ENCODE data around the gene PROX2. TPM values are rescaled to one million over a fixed set of nuclear protein-coding genes. Genes with fewer than 3 reads are reported as not detected.

Gene PROX2
- total RNA-seq, 1 experiment from 2014 or later: not detected

DNA sequence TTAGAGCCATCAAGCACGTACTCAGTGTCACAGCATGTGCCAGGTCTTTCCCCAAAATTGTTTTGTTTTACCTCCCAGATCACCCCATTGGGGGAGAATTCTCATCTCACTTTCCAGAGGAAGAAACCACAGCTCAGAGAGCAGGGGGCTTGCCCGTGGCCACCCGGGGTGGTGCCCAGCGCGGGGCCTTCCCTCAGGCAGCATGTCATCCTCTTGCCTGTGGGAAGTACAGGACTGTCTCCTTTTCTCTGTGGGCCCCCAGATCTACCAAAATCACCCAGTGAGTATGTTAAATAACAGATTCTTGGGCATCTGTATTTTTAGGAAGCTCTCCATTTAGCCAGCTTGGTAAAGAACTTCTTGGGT, 41.2 kb upstream of the PROX2 start:
- no peaks in the 10 kb centered on the region for H3F3A ChIP-seq (ENCODE audit: low read length, unreplicated experiment)
- no peaks in the 10 kb centered on the region for H4K20me1 ChIP-seq (ENCODE audit: low read length)
- H3K27ac ChIP-seq (ENCODE audit: low read length): no peak overlapping the region
- no peak overlapping the region for H2AFZ ChIP-seq (ENCODE audit: low read length)
- no peaks in the 10 kb centered on the region for H3K27me3 ChIP-seq (ENCODE audit: low read length)
- no peak for ATAC-seq
- H3K9ac ChIP-seq (ENCODE audit: low read length): no peak overlapping the region
- ChIA-PET CTCF (interaction anchor here (0.5 kb wide), 1 partner anchor 55 kb away, joined by 4 read pairs; no protein-coding TSS in a partner anchor), POLR2A (ENCODE audit: unreplicated experiment) (no interaction called here)
- H3K4me2 ChIP-seq (ENCODE audit: low read length): no peak overlapping the region
- no peaks in the 10 kb centered on the region for H3K79me2 ChIP-seq (ENCODE audit: low read length)
- no TSS peak for BruUV-seq (replicated peaks)
- H3K4me1 ChIP-seq (ENCODE audit: insufficient read depth, low read length): peaks cover 11% of the 10 kb centered on the region; the same call in 1 of the 2 replicates
- H3K9me3 ChIP-seq (ENCODE audit: low read length): no peaks in the 10 kb centered on the region
- no peak for DNase-seq
- intact Hi-C loops (cut with micrococcal nuclease): no loop called here
- H3K36me3 ChIP-seq (ENCODE audit: low read depth, low read length): no peaks in the 10 kb centered on the region
- H3K4me3 ChIP-seq (ENCODE audit: low read length): no peak overlapping the region
- no peak for TF ChIP-seq EZH2phosphoT487 (IDR thresholded peaks at IDR 0.05; ENCODE audit: borderline replicate concordance, low read length)
- TF ChIP-seq, protein P1, sequence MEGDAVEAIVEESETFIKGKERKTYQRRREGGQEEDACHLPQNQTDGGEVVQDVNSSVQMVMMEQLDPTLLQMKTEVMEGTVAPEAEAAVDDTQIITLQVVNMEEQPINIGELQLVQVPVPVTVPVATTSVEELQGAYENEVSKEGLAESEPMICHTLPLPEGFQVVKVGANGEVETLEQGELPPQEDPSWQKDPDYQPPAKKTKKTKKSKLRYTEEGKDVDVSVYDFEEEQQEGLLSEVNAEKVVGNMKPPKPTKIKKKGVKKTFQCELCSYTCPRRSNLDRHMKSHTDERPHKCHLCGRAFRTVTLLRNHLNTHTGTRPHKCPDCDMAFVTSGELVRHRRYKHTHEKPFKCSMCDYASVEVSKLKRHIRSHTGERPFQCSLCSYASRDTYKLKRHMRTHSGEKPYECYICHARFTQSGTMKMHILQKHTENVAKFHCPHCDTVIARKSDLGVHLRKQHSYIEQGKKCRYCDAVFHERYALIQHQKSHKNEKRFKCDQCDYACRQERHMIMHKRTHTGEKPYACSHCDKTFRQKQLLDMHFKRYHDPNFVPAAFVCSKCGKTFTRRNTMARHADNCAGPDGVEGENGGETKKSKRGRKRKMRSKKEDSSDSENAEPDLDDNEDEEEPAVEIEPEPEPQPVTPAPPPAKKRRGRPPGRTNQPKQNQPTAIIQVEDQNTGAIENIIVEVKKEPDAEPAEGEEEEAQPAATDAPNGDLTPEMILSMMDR (conservative IDR thresholded peaks at IDR 0.05; ENCODE audit: low read depth, low read length): no peak
- no peak for TF ChIP-seq EZH2 (IDR thresholded peaks at IDR 0.05; ENCODE audit: low read length, unreplicated experiment)
- no peaks in the 10 kb centered on the region for H3K9me2 ChIP-seq (replicated peaks; ENCODE audit: low read length)

GRCh38 chr14:74915826-74916225, 39.9 kb upstream of the PROX2 start:
- intact Hi-C loops (cut with micrococcal nuclease): no loop called here
- CTCF ChIA-PET: no interaction called here

DNA sequence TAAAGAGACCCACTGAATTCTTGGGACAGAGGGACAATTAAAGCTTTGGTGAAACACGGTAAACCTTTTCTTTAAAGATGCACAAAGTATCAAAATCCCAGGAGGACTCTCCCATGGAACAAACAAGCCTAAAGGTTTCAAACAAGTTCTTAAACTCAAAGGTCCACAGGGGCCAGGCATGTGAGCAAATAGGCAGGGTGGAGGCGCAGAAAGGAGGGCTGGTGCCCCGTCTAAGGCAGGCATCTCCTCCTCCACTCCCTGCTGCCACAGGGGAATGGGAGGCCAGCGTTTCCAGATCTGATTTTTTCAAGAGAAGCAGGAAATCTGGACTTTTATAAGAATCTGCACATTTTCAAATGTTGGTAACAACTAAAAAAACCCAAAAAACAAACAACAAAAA, 39.5 kb upstream of the PROX2 start:
- Histone ChIP-seq H3K79me2 (ENCODE audit: low read length) (no peaks in the 10 kb centered on the region), H3F3A (ENCODE audit: low read length, unreplicated experiment) (no peaks in the 10 kb centered on the region), H3K9me3 (ENCODE audit: low read length) (no peaks in the 10 kb centered on the region), H3K4me2 (ENCODE audit: low read length) (no peak overlapping the region), H2AFZ (ENCODE audit: low read length) (no peak overlapping the region), H3K4me1 (ENCODE audit: insufficient read depth, low read length) (peaks cover 10% of the 10 kb centered on the region; the same call in 1 of the 2 replicates), H3K9me2 (replicated peaks; ENCODE audit: low read length) (no peaks in the 10 kb centered on the region), H3K4me3 (ENCODE audit: low read length) (no peak overlapping the region), H4K20me1 (ENCODE audit: low read length) (no peaks in the 10 kb centered on the region), H3K27ac (ENCODE audit: low read length) (no peak overlapping the region), H3K36me3 (ENCODE audit: low read depth, low read length) (no peaks in the 10 kb centered on the region), H3K27me3 (ENCODE audit: low read length) (no peaks in the 10 kb centered on the region), H3K9ac (ENCODE audit: low read length) (no peak overlapping the region)
- intact Hi-C loops (cut with micrococcal nuclease): no loop called here
- CTCF ChIA-PET: no interaction called here
- TF ChIP-seq EZH2phosphoT487 (IDR thresholded peaks at IDR 0.05; ENCODE audit: borderline replicate concordance, low read length): no peak
- TF ChIP-seq, protein P1 (conservative IDR thresholded peaks at IDR 0.05; ENCODE audit: low read depth, low read length): no peak
- TF ChIP-seq EZH2 (IDR thresholded peaks at IDR 0.05; ENCODE audit: low read length, unreplicated experiment): no peak
- POLR2A ChIA-PET (ENCODE audit: unreplicated experiment): no interaction called here
- ATAC-seq (no peak), DNase-seq (no peak)
- no TSS peak for BruUV-seq (replicated peaks)

More at GRCh38 chr14:74915826-74916225, 39.9 kb upstream of the PROX2 start:
- ATAC-seq (no peak), DNase-seq (no peak)
- Histone ChIP-seq H3K36me3 (ENCODE audit: low read depth, low read length) (no peaks in the 10 kb centered on the region), H3K4me3 (ENCODE audit: low read length) (no peak overlapping the region), H3K79me2 (ENCODE audit: low read length) (no peaks in the 10 kb centered on the region), H3K9me3 (ENCODE audit: low read length) (no peaks in the 10 kb centered on the region), H3K27me3 (ENCODE audit: low read length) (no peaks in the 10 kb centered on the region), H2AFZ (ENCODE audit: low read length) (no peak overlapping the region), H3F3A (ENCODE audit: low read length, unreplicated experiment) (no peaks in the 10 kb centered on the region), H3K4me2 (ENCODE audit: low read length) (no peak overlapping the region), H4K20me1 (ENCODE audit: low read length) (no peaks in the 10 kb centered on the region), H3K9ac (ENCODE audit: low read length) (no peak overlapping the region), H3K4me1 (ENCODE audit: insufficient read depth, low read length) (peaks cover 10% of the 10 kb centered on the region; the same call in 1 of the 2 replicates), H3K9me2 (replicated peaks; ENCODE audit: low read length) (no peaks in the 10 kb centered on the region), H3K27ac (ENCODE audit: low read length) (no peak overlapping the region)
- no TSS peak for BruUV-seq (replicated peaks)
- TF ChIP-seq EZH2 (IDR thresholded peaks at IDR 0.05; ENCODE audit: low read length, unreplicated experiment) (no peak), EZH2phosphoT487 (IDR thresholded peaks at IDR 0.05; ENCODE audit: borderline replicate concordance, low read length) (no peak)
- TF ChIP-seq, protein P1 (conservative IDR thresholded peaks at IDR 0.05; ENCODE audit: low read depth, low read length): no peak
- POLR2A ChIA-PET (ENCODE audit: unreplicated experiment): no interaction called here
